PC-9 (cell line): ENCODE data around the gene LONP2. TPM values are rescaled to one million over a fixed set of nuclear protein-coding genes. Genes with fewer than 3 reads are reported as not detected.

Source experiments
- BruUV-seq: library from RNA; stranded (reverse); fragments of 400-500 nt; replicated peaks from 2 replicates; lab custom pipeline; 2021; lab: Mats Ljungman, UMichigan
- CTCF ChIA-PET: fragments of 300-600 bp; sonication (Branson Sonifier 250); formaldehyde crosslinking; loops from one replicate; lab custom pipeline; 2022; ENCODE audit warnings: antibody characterized with exemption; lab: Charles Lee
- POLR2A ChIA-PET: fragments of 300-600 bp; sonication (Branson Sonifier 250); formaldehyde crosslinking; loops from one replicate; lab custom pipeline; 2022; ENCODE audit warnings: antibody characterized with exemption; ENCODE audit not compliant: unreplicated experiment; lab: Charles Lee
- DNase-seq, 2 experiments: peaks; one replicate each; pipeline versions ENCODE4 v3.0.0 to v3.0.0-alpha.2; 2015 to 2022; ENCODE audit warnings: mixed read lengths in 1 of 2
- H2AFZ ChIP-seq: fragments of 200-600 bp; sonication (generic); 2 replicates; pipeline ENCODE4 v1.8.1; 2017; ENCODE audit warnings: antibody characterized with exemption
- H3F3A ChIP-seq: fragments of 200-600 bp; sonication (generic); 2 replicates; pipeline ENCODE4 v1.8.1; 2017; ENCODE audit warnings: antibody characterized with exemption, mild to moderate bottlenecking, low read depth; ENCODE audit not compliant: insufficient read depth
- H3K27ac ChIP-seq: fragments of 200-600 bp; sonication (generic); 2 replicates; pipeline ENCODE4 v1.6.1; 2016; ENCODE audit warnings: mixed run types
- H3K27me3 ChIP-seq: fragments of 200-600 bp; sonication (generic); 2 replicates; pipeline ENCODE4 v1.6.1; 2016; ENCODE audit warnings: low read depth, mixed run types; ENCODE audit not compliant: insufficient read depth
- H3K36me3 ChIP-seq: fragments of 200-600 bp; sonication (generic); 2 replicates; pipeline ENCODE4 v1.6.1; 2016; ENCODE audit warnings: low read depth, mixed run types
- H3K4me1 ChIP-seq: fragments of 200-600 bp; sonication (generic); replicated peaks from 2 replicates; pipeline ENCODE4 v1.6.1; 2016; ENCODE audit warnings: mixed run types; ENCODE audit not compliant: insufficient read depth
- H3K4me2 ChIP-seq: fragments of 200-600 bp; sonication (generic); 2 replicates; pipeline ENCODE4 v1.6.1; 2017; ENCODE audit warnings: mixed run types
- H3K4me3 ChIP-seq: fragments of 200-600 bp; sonication (generic); 2 replicates; pipeline ENCODE4 v1.6.1; 2016; ENCODE audit warnings: mixed run types
- H3K79me2 ChIP-seq: fragments of 200-600 bp; sonication (generic); 2 replicates; pipeline ENCODE4 v1.6.1; 2017; ENCODE audit warnings: low read depth, mixed run types
- H3K9me2 ChIP-seq: fragments of 200-600 bp; sonication (generic); 2 replicates; pipeline ENCODE4 v1.8.1; 2017; ENCODE audit warnings: mild to moderate bottlenecking; ENCODE audit not compliant: insufficient read depth
- H3K9me3 ChIP-seq: fragments of 200-600 bp; sonication (generic); 2 replicates; pipeline ENCODE4 v1.8.1; 2016; ENCODE audit warnings: low read depth; ENCODE audit not compliant: insufficient read depth
- H4K20me1 ChIP-seq: fragments of 200-600 bp; sonication (generic); 2 replicates; pipeline ENCODE4 v1.8.1; 2017; ENCODE audit not compliant: insufficient read depth
- CTCF ChIP-seq: fragments of 200-600 bp; sonication (generic); conservative IDR thresholded peaks from 2 replicates; pipeline ENCODE4 v1.6.1; 2017; ENCODE audit warnings: mixed run types, antibody characterized with exemption, mild to moderate bottlenecking, moderate library complexity
- EZH2 ChIP-seq: fragments of 200-600 bp; sonication (generic); IDR thresholded peaks from 2 replicates; pipeline ENCODE4 v1.8.0; 2017; ENCODE audit warnings: antibody characterized with exemption, low read depth
- intact Hi-C: fragments of 100-400 bp; cut with micrococcal nuclease; formaldehyde crosslinking; loops from one replicate; pipeline ENCODE4 v1.10.0; 2022; ENCODE audit not compliant: unreplicated experiment
- total RNA-seq: library from RNA; stranded (reverse); gene quantifications from 2 replicates; pipeline ENCODE4 v1.2.3, GENCODE V29; 2021

The LONP2 gene
- total RNA-seq, 1 experiment from 2014 or later, result 47.0 TPM

- no peaks in the 10 kb centered on the region; the same call in 1 of the 2 replicates for H3F3A ChIP-seq
- no peak overlapping the region for H3K27ac ChIP-seq
- no peak overlapping the region for H3K4me3 ChIP-seq
- TF ChIP-seq CTCF (no peak), EZH2 (no peak)
- H2AFZ ChIP-seq, result no peak overlapping the region
- DNase-seq, result no peak
- no TSS peak for BruUV-seq
- H3K79me2 ChIP-seq, result no peaks in the 10 kb centered on the region
- POLR2A ChIA-PET, result no interaction called here
- no peaks in the 10 kb centered on the region for H4K20me1 ChIP-seq
- H3K9me3 ChIP-seq, result no peaks in the 10 kb centered on the region
- no peaks in the 10 kb centered on the region for H3K27me3 ChIP-seq
- CTCF ChIA-PET, result no interaction called here
- H3K9me2 ChIP-seq, result no peaks in the 10 kb centered on the region
- H3K4me1 ChIP-seq, result no peaks in the 10 kb centered on the region
- H3K36me3 ChIP-seq, result peaks cover 4% of the 10 kb centered on the region; the same call in 1 of the 2 replicates
- no peak overlapping the region for H3K4me2 ChIP-seq
- intact Hi-C loops, result no loop called here
Measured at GRCh38 chr16:48342591-48342990, 98.5 kb downstream of the LONP2 start.

- no peaks in the 10 kb centered on the region for H3K27me3 ChIP-seq
- no peaks in the 10 kb centered on the region; the same call in 1 of the 2 replicates for H3F3A ChIP-seq
- H3K36me3 ChIP-seq, result peaks cover 19% of the 10 kb centered on the region; the same call in 1 of the 2 replicates
- TF ChIP-seq CTCF, result no peak
- TF ChIP-seq EZH2, result no peak
- H3K4me2 ChIP-seq, result no peak overlapping the region
- ChIA-PET CTCF (no interaction called here), POLR2A (no interaction called here)
- H3K27ac ChIP-seq, result no peak overlapping the region
- H4K20me1 ChIP-seq, result no peaks in the 10 kb centered on the region
- no peaks in the 10 kb centered on the region for H3K79me2 ChIP-seq
- no peaks in the 10 kb centered on the region for H3K9me2 ChIP-seq
- no peaks in the 10 kb centered on the region for H3K9me3 ChIP-seq
- no peak overlapping the region for H2AFZ ChIP-seq
- BruUV-seq, result no TSS peak
- H3K4me3 ChIP-seq, result no peak overlapping the region
- intact Hi-C loops, result no loop called here
- no peaks in the 10 kb centered on the region for H3K4me1 ChIP-seq
- DNase-seq, result no peak
Measured at GRCh38 chr16:48347191-48347865, 103.2 kb downstream of the LONP2 start.

- CTCF ChIA-PET, result no interaction called here
- Histone ChIP-seq H3K27ac (no peak overlapping the region), H2AFZ (no peak overlapping the region), H3F3A (no peaks in the 10 kb centered on the region; the same call in 1 of the 2 replicates), H3K4me3 (no peak overlapping the region), H3K9me2 (no peaks in the 10 kb centered on the region), H3K4me2 (no peak overlapping the region), H3K4me1 (no peaks in the 10 kb centered on the region), H3K36me3 (peaks cover 19% of the 10 kb centered on the region; the same call in 1 of the 2 replicates), H4K20me1 (no peaks in the 10 kb centered on the region), H3K9me3 (no peaks in the 10 kb centered on the region), H3K79me2 (no peaks in the 10 kb centered on the region), H3K27me3 (no peaks in the 10 kb centered on the region)
- BruUV-seq, result no TSS peak
- no peak for TF ChIP-seq EZH2
- no peak for TF ChIP-seq CTCF
- DNase-seq, result no peak
- POLR2A ChIA-PET, result no interaction called here
- intact Hi-C loops, result no loop called here
Measured at GRCh38 chr16:48347980-48348379, 103.9 kb downstream of the LONP2 start.
